Breast epithelium (tissue), 3 donors: ENCODE results near the gene KRTAP9-4.

Source experiments
- POLR2A ChIP-seq: fragments of 450-650 bp; IDR thresholded peaks from one replicate; pipeline ENCODE4 v1.6.1; 2016; ENCODE audit warnings: antibody characterized with exemption, mild to moderate bottlenecking, moderate library complexity
- TF ChIP-seq, protein P1 (sequence below), 3 donors: fragments of 450-650 bp; IDR thresholded peaks; one replicate each; pipeline ENCODE4 v1.5.1; 2016 to 2017; ENCODE audit warnings: antibody characterized with exemption in 3 of 3, mild to moderate bottlenecking in 3 of 3, moderate library complexity in 3 of 3

GRCh38 chr17:41265078-41265477, 15.6 kb downstream of the KRTAP9-4 start, which contains the start of gene KRTAP9-6:
- TF ChIP-seq, protein P1, sequence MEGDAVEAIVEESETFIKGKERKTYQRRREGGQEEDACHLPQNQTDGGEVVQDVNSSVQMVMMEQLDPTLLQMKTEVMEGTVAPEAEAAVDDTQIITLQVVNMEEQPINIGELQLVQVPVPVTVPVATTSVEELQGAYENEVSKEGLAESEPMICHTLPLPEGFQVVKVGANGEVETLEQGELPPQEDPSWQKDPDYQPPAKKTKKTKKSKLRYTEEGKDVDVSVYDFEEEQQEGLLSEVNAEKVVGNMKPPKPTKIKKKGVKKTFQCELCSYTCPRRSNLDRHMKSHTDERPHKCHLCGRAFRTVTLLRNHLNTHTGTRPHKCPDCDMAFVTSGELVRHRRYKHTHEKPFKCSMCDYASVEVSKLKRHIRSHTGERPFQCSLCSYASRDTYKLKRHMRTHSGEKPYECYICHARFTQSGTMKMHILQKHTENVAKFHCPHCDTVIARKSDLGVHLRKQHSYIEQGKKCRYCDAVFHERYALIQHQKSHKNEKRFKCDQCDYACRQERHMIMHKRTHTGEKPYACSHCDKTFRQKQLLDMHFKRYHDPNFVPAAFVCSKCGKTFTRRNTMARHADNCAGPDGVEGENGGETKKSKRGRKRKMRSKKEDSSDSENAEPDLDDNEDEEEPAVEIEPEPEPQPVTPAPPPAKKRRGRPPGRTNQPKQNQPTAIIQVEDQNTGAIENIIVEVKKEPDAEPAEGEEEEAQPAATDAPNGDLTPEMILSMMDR (IDR thresholded peaks at IDR 0.05), result no peak
- no peak for TF ChIP-seq POLR2A
